Mesendoderm (in vitro differentiated cells): ENCODE results near the gene LRRC8B.
"Not testable (repeated sequence)": the region's sequence is repeated elsewhere in the genome, so short reads cannot be mapped to it uniquely, and the experiment has no call there.

ENCODE experiments used
- DNase-seq: peaks from one replicate; pipeline ENCODE4 v3.0.0; 2013
- H2AK5ac ChIP-seq: 2 replicates; pipeline ENCODE4 v1.6.1; 2013; ENCODE audit warnings: low read length, inconsistent platforms
- H2BK120ac ChIP-seq: 2 replicates; pipeline ENCODE4 v1.6.1; 2013; ENCODE audit warnings: low read depth, mild to moderate bottlenecking, low read length, moderate library complexity, mixed read lengths
- H2BK15ac ChIP-seq: replicated peaks from 2 replicates; pipeline ENCODE4 v1.6.1; 2013; ENCODE audit warnings: low read depth, mild to moderate bottlenecking, moderate library complexity
- H2BK5ac ChIP-seq: 2 replicates; pipeline ENCODE4 v1.6.1; 2013; ENCODE audit warnings: low read length, inconsistent platforms
- H3K18ac ChIP-seq: 2 replicates; pipeline ENCODE4 v1.6.1; 2013; ENCODE audit warnings: mild to moderate bottlenecking, low read length, mixed read lengths
- H3K23ac ChIP-seq: one replicate; pipeline ENCODE4 v1.6.1; 2013; ENCODE audit warnings: low read length
- H3K27ac ChIP-seq: 2 replicates; pipeline ENCODE4 v1.5.1; 2013; ENCODE audit warnings: low read depth, mild to moderate bottlenecking, inconsistent platforms, low read length, moderate library complexity
- H3K27me3 ChIP-seq: 2 replicates; pipeline ENCODE4 v1.6.1; 2013; ENCODE audit warnings: low read length, control low read depth, mild to moderate bottlenecking, inconsistent platforms; ENCODE audit not compliant: insufficient read depth, poor library complexity
- H3K36me3 ChIP-seq: 2 replicates; pipeline ENCODE4 v1.6.1; 2013; ENCODE audit warnings: low read length, inconsistent platforms; ENCODE audit not compliant: control insufficient read depth, insufficient read depth
- H3K4ac ChIP-seq: one replicate; pipeline ENCODE4 v1.6.1; 2013; ENCODE audit warnings: low read depth, mild to moderate bottlenecking, low read length, moderate library complexity
- H3K4me1 ChIP-seq: 2 replicates; pipeline ENCODE4 v1.6.1; 2013; ENCODE audit warnings: low read depth, low read length, inconsistent platforms; ENCODE audit not compliant: control insufficient read depth
- H3K4me2 ChIP-seq: 2 replicates; pipeline ENCODE4 v1.6.1; 2013; ENCODE audit warnings: low read length
- H3K4me3 ChIP-seq: 2 replicates; pipeline ENCODE4 v1.5.1; 2013; ENCODE audit warnings: mild to moderate bottlenecking, low read length
- H3K56ac ChIP-seq: one replicate; pipeline ENCODE4 v1.6.1; 2013; ENCODE audit warnings: low read length
- H3K79me1 ChIP-seq: 2 replicates; pipeline ENCODE4 v1.6.1; 2013; ENCODE audit warnings: low read length, inconsistent platforms
- H3K79me2 ChIP-seq: 2 replicates; pipeline ENCODE4 v1.6.1; 2013; ENCODE audit warnings: mild to moderate bottlenecking, low read length; ENCODE audit not compliant: control insufficient read depth, insufficient read depth
- H3K9ac ChIP-seq: 2 replicates; pipeline ENCODE4 v1.6.1; 2013; ENCODE audit warnings: low read length, inconsistent platforms
- H4K5ac ChIP-seq: one replicate; pipeline ENCODE4 v1.6.1; 2013; ENCODE audit warnings: low read length
- H4K8ac ChIP-seq: one replicate; pipeline ENCODE4 v1.6.1; 2013; ENCODE audit warnings: low read depth, mild to moderate bottlenecking, control low read depth, low read length, moderate library complexity
- WGBS: extraction: QIAGEN DNeasy Blood & Tissue Kit; methylation state at CpG from one replicate; pipeline ENCODE4 v1.1.7; 2013; ENCODE audit warnings: low lambda C conversion rate, missing lambda C conversion rate; ENCODE audit not compliant: insufficient coverage; ENCODE audit errors: extremely low coverage; 5-methylcytosine and 5-hydroxymethylcytosine counted together

LRRC8B gene

DNA sequence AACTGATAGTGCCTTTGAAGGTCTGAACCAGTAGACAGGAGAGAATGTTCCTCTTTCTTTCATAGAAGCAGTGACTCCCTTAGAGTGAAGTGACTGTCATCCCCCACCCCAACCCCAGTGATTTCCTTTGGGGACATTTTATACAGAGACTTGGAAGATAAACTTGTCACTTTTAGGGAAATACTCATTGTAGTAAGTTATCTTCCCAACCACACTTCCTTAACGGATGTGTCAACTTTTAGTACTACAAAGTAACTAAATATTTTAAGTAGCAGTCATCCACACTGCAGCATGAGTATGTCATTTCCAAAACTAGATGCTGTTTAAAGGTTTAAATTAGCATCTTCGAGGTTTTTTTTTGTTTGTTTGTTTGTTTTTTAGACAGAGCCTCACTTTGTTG is 13.7 kb downstream of the LRRC8B start:
- H3K4ac ChIP-seq = no peak overlapping the region
- no peak overlapping the region for H3K9ac ChIP-seq
- no peak overlapping the region for H2AK5ac ChIP-seq
- H3K79me1 ChIP-seq = peaks cover 8% of the 10 kb centered on the region
- H3K4me2 ChIP-seq = no peak overlapping the region
- no peak overlapping the region for H2BK120ac ChIP-seq
- no peak overlapping the region for H4K8ac ChIP-seq
- H3K27ac ChIP-seq = no peak overlapping the region
- no CpG with 5 or more reads among the region's 2 CpGs for WGBS
- H3K79me2 ChIP-seq = peaks cover 15% of the 10 kb centered on the region
- H3K27me3 ChIP-seq = no peaks in the 10 kb centered on the region
- DNase-seq = no peak
- H3K4me3 ChIP-seq = no peak overlapping the region
- H2BK15ac ChIP-seq = no peak overlapping the region
- H4K5ac ChIP-seq = no peak overlapping the region
- no peaks in the 10 kb centered on the region for H3K36me3 ChIP-seq
- no peak overlapping the region for H2BK5ac ChIP-seq
- no peak overlapping the region for H3K18ac ChIP-seq
- H3K4me1 ChIP-seq = peaks cover under 1% of the 10 kb centered on the region
- no peak overlapping the region for H3K56ac ChIP-seq
- no peak overlapping the region for H3K23ac ChIP-seq

DNA sequence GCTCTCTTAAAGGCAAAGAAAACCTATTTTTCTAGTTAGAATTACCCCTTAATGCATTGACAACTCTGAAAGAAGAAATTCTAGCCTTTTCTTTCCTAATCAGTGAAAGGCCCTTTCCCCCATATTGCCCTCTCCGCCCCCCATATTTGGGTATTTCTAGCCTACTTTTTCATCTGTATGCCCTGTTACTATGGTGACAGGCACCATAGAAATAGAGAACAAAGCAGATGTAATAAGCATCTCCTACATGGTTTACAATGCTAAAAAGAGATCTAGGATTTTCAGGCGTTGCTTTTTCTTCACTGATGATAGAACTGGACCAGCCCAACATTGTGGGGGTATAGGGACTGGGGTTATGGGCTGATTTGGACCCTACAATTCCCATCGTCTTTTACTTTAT is 14.5 kb downstream of the LRRC8B start:
- peaks cover 13% of the 10 kb centered on the region for H3K79me2 ChIP-seq
- no peak overlapping the region for H3K23ac ChIP-seq
- no peak overlapping the region for H3K56ac ChIP-seq
- no peak overlapping the region for H4K5ac ChIP-seq
- DNase-seq = no peak
- H2BK120ac ChIP-seq = no peak overlapping the region
- no peak overlapping the region for H3K4me3 ChIP-seq
- no peak overlapping the region for H2AK5ac ChIP-seq
- H3K27ac ChIP-seq = no peak overlapping the region
- H3K27me3 ChIP-seq = no peaks in the 10 kb centered on the region
- no peak overlapping the region for H3K4ac ChIP-seq
- no peaks in the 10 kb centered on the region for H3K4me1 ChIP-seq
- no peak overlapping the region for H2BK5ac ChIP-seq
- H3K18ac ChIP-seq = no peak overlapping the region
- no CpG with 5 or more reads among the region's 3 CpGs for WGBS
- H4K8ac ChIP-seq = no peak overlapping the region
- no peak overlapping the region for H2BK15ac ChIP-seq
- no peaks in the 10 kb centered on the region for H3K36me3 ChIP-seq
- H3K9ac ChIP-seq = no peak overlapping the region
- H3K4me2 ChIP-seq = no peak overlapping the region
- peaks cover 7% of the 10 kb centered on the region for H3K79me1 ChIP-seq

DNA sequence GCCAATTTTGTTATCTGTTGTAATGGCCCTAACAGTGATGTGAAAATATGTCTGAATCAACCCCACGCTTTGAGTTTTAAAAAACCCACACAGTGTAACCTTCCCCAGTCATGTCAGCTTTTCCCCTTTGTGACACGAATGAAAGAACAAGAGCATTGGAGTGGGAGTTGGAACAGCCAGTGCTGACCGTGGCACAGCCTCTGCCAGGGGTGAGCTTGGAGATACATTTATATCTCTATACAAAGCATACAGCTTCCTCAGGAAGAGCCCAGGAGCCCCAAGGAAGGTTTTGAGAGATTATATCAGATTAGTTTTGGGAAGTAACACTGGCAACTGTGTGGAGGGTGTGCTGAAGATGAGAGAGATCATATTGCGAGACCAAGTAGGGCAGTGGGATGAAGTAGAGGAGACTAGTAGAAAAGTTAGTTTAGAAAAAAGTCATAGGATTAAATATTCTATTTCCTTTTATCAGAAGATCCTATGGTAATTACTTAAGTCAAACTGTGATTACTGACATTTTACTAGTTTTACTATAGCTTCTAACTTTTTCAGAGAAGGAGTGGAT is 15.9 kb downstream of the LRRC8B start:
- Histone ChIP-seq H2BK120ac (no peak overlapping the region), H3K79me1 (peaks cover 7% of the 10 kb centered on the region), H3K18ac (no peak overlapping the region), H3K4me1 (no peaks in the 10 kb centered on the region), H2BK5ac (no peak overlapping the region), H3K27ac (no peak overlapping the region), H3K4me2 (no peak overlapping the region), H3K27me3 (no peaks in the 10 kb centered on the region), H2BK15ac (no peak overlapping the region), H4K8ac (no peak overlapping the region), H4K5ac (no peak overlapping the region), H3K4ac (no peak overlapping the region), H2AK5ac (no peak overlapping the region), H3K4me3 (no peak overlapping the region), H3K56ac (no peak overlapping the region), H3K9ac (no peak overlapping the region), H3K79me2 (peaks cover 10% of the 10 kb centered on the region), H3K23ac (no peak overlapping the region), H3K36me3 (no peaks in the 10 kb centered on the region)
- no CpG with 5 or more reads among the region's 4 CpGs for WGBS
- no peak for DNase-seq

DNA sequence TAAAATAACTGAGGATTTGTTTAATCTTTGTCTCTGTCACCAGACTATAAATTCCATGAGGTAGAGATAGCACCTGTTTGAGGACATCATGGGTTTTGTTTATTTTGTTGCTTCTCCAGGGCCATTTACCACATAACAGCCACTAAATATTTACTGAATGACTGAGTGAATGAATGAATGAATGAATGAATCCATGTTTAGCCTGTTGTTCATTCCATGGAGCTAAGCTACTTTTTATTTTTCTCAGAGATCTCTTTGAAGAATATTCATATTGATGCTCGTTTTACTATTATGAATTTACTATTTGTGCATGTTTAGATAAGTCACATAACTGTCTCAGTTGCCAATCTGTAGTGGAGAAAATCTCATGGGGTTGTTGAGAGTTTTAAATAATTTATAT is 17.7 kb downstream of the LRRC8B start:
- H3K4me2 ChIP-seq = no peak overlapping the region
- H3K23ac ChIP-seq = no peak overlapping the region
- H2AK5ac ChIP-seq = no peak overlapping the region
- H3K4me3 ChIP-seq = no peak overlapping the region
- H3K79me1 ChIP-seq = peaks cover 7% of the 10 kb centered on the region
- no peak overlapping the region for H3K4ac ChIP-seq
- H3K27ac ChIP-seq = no peak overlapping the region
- no peak overlapping the region for H3K18ac ChIP-seq
- no CpG with 5 or more reads among the region's 1 CpG for whole genome bisulfite sequencing
- no peaks in the 10 kb centered on the region for H3K27me3 ChIP-seq
- H3K56ac ChIP-seq = no peak overlapping the region
- no peak overlapping the region for H4K5ac ChIP-seq
- no peak overlapping the region for H4K8ac ChIP-seq
- no peak overlapping the region for H2BK120ac ChIP-seq
- H3K4me1 ChIP-seq = no peaks in the 10 kb centered on the region
- no peaks in the 10 kb centered on the region for H3K36me3 ChIP-seq
- peaks cover 11% of the 10 kb centered on the region for H3K79me2 ChIP-seq
- H3K9ac ChIP-seq = no peak overlapping the region
- no peak overlapping the region for H2BK5ac ChIP-seq
- no peak for DNase-seq
- H2BK15ac ChIP-seq = no peak overlapping the region

DNA sequence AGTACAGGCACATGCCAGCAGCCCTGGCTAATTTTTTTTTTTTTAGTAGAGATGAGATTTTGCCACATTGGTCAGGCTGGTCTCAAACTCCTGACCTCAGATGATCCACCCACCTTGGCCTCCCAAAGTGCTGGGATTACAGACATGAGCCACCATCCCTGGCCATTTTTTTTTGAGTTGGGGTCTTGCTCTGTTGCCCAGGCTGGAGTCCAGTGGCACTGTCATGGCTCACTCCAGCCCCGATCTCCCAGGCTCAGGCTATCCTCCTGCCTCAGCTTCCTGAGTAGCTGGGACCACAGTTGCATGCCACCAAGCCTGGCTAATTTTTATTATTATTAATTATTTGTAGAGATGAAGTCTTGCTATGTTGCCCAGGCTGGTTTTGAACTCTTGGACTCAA is 19.0 kb downstream of the LRRC8B start:
- H3K4me2 ChIP-seq, H4K5ac ChIP-seq, H2BK15ac ChIP-seq, H3K9ac ChIP-seq, H3K27ac ChIP-seq, H3K18ac ChIP-seq, H3K56ac ChIP-seq, H3K4me3 ChIP-seq, H3K23ac ChIP-seq, DNase-seq, H3K36me3 ChIP-seq, H2BK5ac ChIP-seq, H4K8ac ChIP-seq, H3K27me3 ChIP-seq, H3K4ac ChIP-seq, H2AK5ac ChIP-seq, H3K79me1 ChIP-seq, H2BK120ac ChIP-seq, H3K4me1 ChIP-seq: not testable (repeated sequence)
- peaks cover 11% of the 10 kb centered on the region for H3K79me2 ChIP-seq
- no CpG with 5 or more reads among the region's 1 CpG for WGBS
